Chondrocyte (in vitro differentiated cells): ENCODE data around the gene RAB42. TPM values are rescaled to one million over a fixed set of nuclear protein-coding genes. Genes with fewer than 3 reads are reported as not detected.
"Not testable (repeated sequence)": the region's sequence is repeated elsewhere in the genome, so short reads cannot be mapped to it uniquely, and the experiment has no call there.

ENCODE experiments used
- DNase-seq: peaks from one replicate; pipeline ENCODE4 v3.0.0; 2021; ENCODE audit warnings: mixed read lengths, low spot score
- H3K27ac Mint-ChIP-seq: one replicate; pipeline ENCODE4 v1.8.0; 2021; ENCODE audit warnings: mild to moderate bottlenecking, moderate library complexity, mixed read lengths; ENCODE audit not compliant: unreplicated experiment
- H3K27me3 Mint-ChIP-seq: 2 replicates; pipeline ENCODE4 v1.8.0; 2021; ENCODE audit warnings: low read depth, mixed read lengths
- H3K36me3 Mint-ChIP-seq: 2 replicates; pipeline ENCODE4 v1.8.0; 2021; ENCODE audit warnings: low read depth, mixed read lengths
- H3K4me1 Mint-ChIP-seq: 2 replicates; pipeline ENCODE4 v1.8.0; 2021; ENCODE audit warnings: low read depth, mild to moderate bottlenecking, mixed read lengths
- H3K4me3 Mint-ChIP-seq: one replicate; pipeline ENCODE4 v1.8.0; 2021; ENCODE audit warnings: mild to moderate bottlenecking, moderate library complexity, mixed read lengths; ENCODE audit not compliant: unreplicated experiment
- H3K9me3 Mint-ChIP-seq: 2 replicates; pipeline ENCODE4 v1.8.0; 2021; ENCODE audit warnings: low read depth, mixed read lengths
- total RNA-seq: library from RNA; stranded (reverse); gene quantifications from 3 replicates; pipeline ENCODE4 v1.2.1, GENCODE V29; 2021
- TF ChIP-seq, protein P1 (sequence below): fragments of 200-600 bp; sonication (generic); IDR thresholded peaks from 2 replicates; pipeline ENCODE4 v1.5.0; 2021; ENCODE audit warnings: antibody characterized with exemption, mild to moderate bottlenecking, moderate library complexity

Gene RAB42
- total RNA-seq, 1 donor from 2014 or later, result 2.6 TPM

DNA sequence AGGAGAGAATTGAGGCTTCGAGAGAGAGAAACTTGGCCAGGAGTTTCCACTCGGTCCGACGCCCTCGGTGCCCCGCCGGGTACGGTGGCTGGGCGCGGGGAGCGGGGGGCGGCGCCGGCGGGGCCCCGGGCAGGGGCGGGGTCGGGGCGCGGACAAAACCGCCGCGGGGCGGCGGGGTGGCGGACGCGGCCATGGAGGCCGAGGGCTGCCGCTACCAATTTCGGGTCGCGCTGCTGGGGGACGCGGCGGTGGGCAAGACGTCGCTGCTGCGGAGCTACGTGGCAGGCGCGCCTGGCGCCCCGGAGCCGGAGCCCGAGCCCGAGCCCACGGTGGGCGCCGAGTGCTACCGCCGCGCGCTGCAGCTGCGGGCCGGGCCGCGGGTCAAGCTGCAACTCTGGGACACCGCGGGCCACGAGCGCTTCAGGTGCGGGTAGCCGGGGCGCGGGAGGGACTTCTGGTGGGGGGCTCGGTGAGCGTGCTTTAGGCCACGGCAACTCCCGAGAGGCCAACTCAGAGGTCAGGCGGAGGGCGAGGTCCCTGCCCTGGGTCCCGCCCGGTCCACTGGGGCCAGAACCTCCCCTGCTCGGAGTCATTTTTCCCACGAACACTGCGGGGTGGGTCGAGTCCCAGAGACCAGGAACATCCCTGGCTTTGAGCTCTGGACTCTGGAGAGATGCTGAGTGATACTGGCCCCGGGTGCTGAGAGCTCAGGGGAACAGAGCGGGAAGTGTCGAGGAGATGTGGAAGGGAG, 431 bp downstream of the RAB42 start:
- Mint-ChIP-seq H3K27me3 (no peaks in the 10 kb centered on the region), H3K9me3 (no peaks in the 10 kb centered on the region), H3K4me1 (peaks cover 9% of the 10 kb centered on the region), H3K36me3 (peaks cover 2% of the 10 kb centered on the region), H3K27ac (peak overlapping the region; percentile 41), H3K4me3 (peak overlapping the region; percentile 68)
- TF ChIP-seq, protein P1, sequence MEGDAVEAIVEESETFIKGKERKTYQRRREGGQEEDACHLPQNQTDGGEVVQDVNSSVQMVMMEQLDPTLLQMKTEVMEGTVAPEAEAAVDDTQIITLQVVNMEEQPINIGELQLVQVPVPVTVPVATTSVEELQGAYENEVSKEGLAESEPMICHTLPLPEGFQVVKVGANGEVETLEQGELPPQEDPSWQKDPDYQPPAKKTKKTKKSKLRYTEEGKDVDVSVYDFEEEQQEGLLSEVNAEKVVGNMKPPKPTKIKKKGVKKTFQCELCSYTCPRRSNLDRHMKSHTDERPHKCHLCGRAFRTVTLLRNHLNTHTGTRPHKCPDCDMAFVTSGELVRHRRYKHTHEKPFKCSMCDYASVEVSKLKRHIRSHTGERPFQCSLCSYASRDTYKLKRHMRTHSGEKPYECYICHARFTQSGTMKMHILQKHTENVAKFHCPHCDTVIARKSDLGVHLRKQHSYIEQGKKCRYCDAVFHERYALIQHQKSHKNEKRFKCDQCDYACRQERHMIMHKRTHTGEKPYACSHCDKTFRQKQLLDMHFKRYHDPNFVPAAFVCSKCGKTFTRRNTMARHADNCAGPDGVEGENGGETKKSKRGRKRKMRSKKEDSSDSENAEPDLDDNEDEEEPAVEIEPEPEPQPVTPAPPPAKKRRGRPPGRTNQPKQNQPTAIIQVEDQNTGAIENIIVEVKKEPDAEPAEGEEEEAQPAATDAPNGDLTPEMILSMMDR, result no peak
- no peak for DNase-seq

DNA sequence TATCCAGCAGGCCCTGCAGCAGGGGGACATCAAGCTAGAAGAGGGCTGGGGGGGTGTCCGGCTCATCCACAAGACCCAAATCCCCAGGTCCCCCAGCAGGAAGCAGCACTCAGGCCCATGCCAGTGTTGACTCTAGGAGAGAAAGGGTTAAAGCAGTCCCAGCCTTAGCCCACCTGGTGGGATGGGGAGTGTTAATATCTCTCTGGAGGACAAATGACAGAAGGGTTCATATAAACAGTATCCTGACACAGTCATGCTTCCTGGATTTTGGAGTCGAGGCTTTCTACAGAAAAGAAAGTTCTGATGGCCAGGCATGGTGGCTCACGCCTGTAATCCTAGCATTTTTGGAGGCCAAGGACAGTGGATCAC, 1.9 kb downstream of the RAB42 start:
- not testable (repeated sequence) for H3K9me3 Mint-ChIP-seq, H3K27ac Mint-ChIP-seq, H3K4me3 Mint-ChIP-seq, H3K4me1 Mint-ChIP-seq, DNase-seq, H3K27me3 Mint-ChIP-seq, H3K36me3 Mint-ChIP-seq

GRCh38 chr1:28594686-28595411, 2.8 kb downstream of the RAB42 start:
- H3K9me3 Mint-ChIP-seq, H3K4me1 Mint-ChIP-seq, H3K27me3 Mint-ChIP-seq, DNase-seq, H3K36me3 Mint-ChIP-seq, H3K4me3 Mint-ChIP-seq: not testable (repeated sequence)
- H3K27ac Mint-ChIP-seq, result peak overlapping the region; percentile 9

GRCh38 chr1:28595412-28596191, 3.5 kb downstream of the RAB42 start:
- peaks cover 9% of the 10 kb centered on the region for H3K4me1 Mint-ChIP-seq
- DNase-seq, result no peak
- no peak overlapping the region for H3K4me3 Mint-ChIP-seq
- H3K27me3 Mint-ChIP-seq, result no peaks in the 10 kb centered on the region
- H3K36me3 Mint-ChIP-seq, result peaks cover 2% of the 10 kb centered on the region
- H3K27ac Mint-ChIP-seq, result peak overlapping the region; percentile 9
- H3K9me3 Mint-ChIP-seq, result no peaks in the 10 kb centered on the region
- TF ChIP-seq, protein P1, result no peak

GRCh38 chr1:28596276-28596675, 4.2 kb downstream of the RAB42 start:
- DNase-seq, H3K36me3 Mint-ChIP-seq, H3K9me3 Mint-ChIP-seq, H3K27ac Mint-ChIP-seq, H3K27me3 Mint-ChIP-seq, H3K4me3 Mint-ChIP-seq: not testable (repeated sequence)
- H3K4me1 Mint-ChIP-seq, result peaks cover 10% of the 10 kb centered on the region

DNA sequence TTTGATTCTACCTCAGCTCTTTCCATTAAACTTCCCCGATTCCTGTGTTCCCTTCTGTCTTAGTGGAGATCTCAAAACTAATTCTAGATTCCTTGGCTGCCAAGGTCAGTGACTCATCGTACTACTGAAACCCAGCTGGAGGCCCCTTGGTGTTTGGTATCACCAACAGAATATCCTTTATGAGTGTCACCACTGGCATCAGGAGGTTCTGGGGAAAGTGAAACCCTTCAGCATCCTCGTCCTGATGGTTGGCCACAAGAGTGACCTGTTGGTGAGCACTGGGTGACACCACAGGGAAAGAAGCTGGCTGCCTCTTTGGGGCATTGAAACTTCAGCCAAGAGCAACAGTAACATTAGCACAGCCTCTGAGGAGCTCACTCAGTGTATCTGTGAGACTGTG, 9.6 kb downstream of the RAB42 start:
- H3K27ac Mint-ChIP-seq, result peak overlapping the region; percentile 95
- peaks cover 3% of the 10 kb centered on the region for H3K36me3 Mint-ChIP-seq
- H3K9me3 Mint-ChIP-seq, result no peaks in the 10 kb centered on the region
- peaks cover 18% of the 10 kb centered on the region for H3K4me1 Mint-ChIP-seq
- peak overlapping the region; percentile 17 for H3K4me3 Mint-ChIP-seq
- DNase-seq, result no peak
- no peaks in the 10 kb centered on the region for H3K27me3 Mint-ChIP-seq
- TF ChIP-seq, protein P1, result no peak
